ENCODE data around the gene APOBEC3A. TPM values are rescaled to one million over a fixed set of nuclear protein-coding genes. Genes with fewer than 3 reads are reported as not detected.

APOBEC3A gene
- total RNA-seq, 1 experiment from 2014 or later = not detected

DNA sequence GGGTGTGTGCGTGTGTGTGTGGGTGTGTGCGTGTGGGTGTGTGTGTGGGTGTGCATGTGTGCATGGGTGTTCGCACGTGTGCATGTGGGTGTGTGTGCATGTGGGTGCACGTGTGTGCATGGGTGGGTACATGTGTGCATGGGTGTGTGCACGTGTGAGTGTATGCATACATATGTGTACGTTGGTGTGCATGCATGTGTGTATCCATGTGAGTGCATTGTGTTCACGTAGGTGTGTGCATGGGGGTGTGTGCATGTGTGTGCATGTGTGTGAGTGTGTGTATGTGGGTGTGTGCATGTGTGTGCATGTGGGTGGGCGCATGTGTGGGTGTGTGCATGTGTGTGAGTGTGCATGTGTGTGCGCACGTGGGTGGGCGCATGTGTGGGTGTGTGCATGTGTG, 19.9 kb upstream of the APOBEC3A start:
- H3K36me3 ChIP-seq (ENCODE audit: control insufficient read depth, insufficient read depth, low read length) = no peaks in the 10 kb centered on the region
- H3K4me1 Mint-ChIP-seq (ENCODE audit: low read depth, unreplicated experiment) = no peaks in the 10 kb centered on the region
- H3K9me3 Mint-ChIP-seq (ENCODE audit: unreplicated experiment) = no peaks in the 10 kb centered on the region
- TF ChIP-seq, protein P1, sequence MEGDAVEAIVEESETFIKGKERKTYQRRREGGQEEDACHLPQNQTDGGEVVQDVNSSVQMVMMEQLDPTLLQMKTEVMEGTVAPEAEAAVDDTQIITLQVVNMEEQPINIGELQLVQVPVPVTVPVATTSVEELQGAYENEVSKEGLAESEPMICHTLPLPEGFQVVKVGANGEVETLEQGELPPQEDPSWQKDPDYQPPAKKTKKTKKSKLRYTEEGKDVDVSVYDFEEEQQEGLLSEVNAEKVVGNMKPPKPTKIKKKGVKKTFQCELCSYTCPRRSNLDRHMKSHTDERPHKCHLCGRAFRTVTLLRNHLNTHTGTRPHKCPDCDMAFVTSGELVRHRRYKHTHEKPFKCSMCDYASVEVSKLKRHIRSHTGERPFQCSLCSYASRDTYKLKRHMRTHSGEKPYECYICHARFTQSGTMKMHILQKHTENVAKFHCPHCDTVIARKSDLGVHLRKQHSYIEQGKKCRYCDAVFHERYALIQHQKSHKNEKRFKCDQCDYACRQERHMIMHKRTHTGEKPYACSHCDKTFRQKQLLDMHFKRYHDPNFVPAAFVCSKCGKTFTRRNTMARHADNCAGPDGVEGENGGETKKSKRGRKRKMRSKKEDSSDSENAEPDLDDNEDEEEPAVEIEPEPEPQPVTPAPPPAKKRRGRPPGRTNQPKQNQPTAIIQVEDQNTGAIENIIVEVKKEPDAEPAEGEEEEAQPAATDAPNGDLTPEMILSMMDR (IDR thresholded peaks at IDR 0.05; ENCODE audit: insufficient read depth in 1 of 2, low read depth in 1 of 2, low read length in 1 of 2, severe bottlenecking in 1 of 2, unreplicated experiment in 1 of 2) = no peak
- no TSS peak for BruUV-seq (replicated peaks)
- H3K4me3 ChIP-seq (ENCODE audit: low read depth, low read length) = no peak overlapping the region
- no peaks in the 10 kb centered on the region for H3K27me3 Mint-ChIP-seq (ENCODE audit: insufficient read depth, unreplicated experiment)
- H3K4me3 Mint-ChIP-seq (ENCODE audit: unreplicated experiment) = no peak overlapping the region
- DNase-seq = no peak
- no peaks in the 10 kb centered on the region for H3K4me1 ChIP-seq
- POLR2A ChIA-PET = no interaction called here
- H3K36me3 Mint-ChIP-seq (ENCODE audit: insufficient read depth, unreplicated experiment) = no peaks in the 10 kb centered on the region
- no peaks in the 10 kb centered on the region for H3K9me3 ChIP-seq
- CTCF ChIA-PET = no interaction called here
- H3K27me3 ChIP-seq (replicated peaks; ENCODE audit: control insufficient read depth, insufficient read depth, low read length) = no peaks in the 10 kb centered on the region
- H3K27ac Mint-ChIP-seq (ENCODE audit: unreplicated experiment) = no peak overlapping the region
- intact Hi-C loops (cut with micrococcal nuclease; ENCODE audit: unreplicated experiment) = no loop called here

GRCh38 chr22:38938221-38938620, 19.2 kb upstream of the APOBEC3A start:
- ChIA-PET POLR2A (no interaction called here), CTCF (no interaction called here)
- H3K4me3 ChIP-seq (ENCODE audit: low read depth, low read length) = no peak overlapping the region
- no peaks in the 10 kb centered on the region for H3K36me3 ChIP-seq (ENCODE audit: control insufficient read depth, insufficient read depth, low read length)
- Mint-ChIP-seq H3K4me1 (ENCODE audit: low read depth, unreplicated experiment) (no peaks in the 10 kb centered on the region), H3K4me3 (ENCODE audit: unreplicated experiment) (no peak overlapping the region), H3K27me3 (ENCODE audit: insufficient read depth, unreplicated experiment) (no peaks in the 10 kb centered on the region), H3K36me3 (ENCODE audit: insufficient read depth, unreplicated experiment) (no peaks in the 10 kb centered on the region), H3K9me3 (ENCODE audit: unreplicated experiment) (no peaks in the 10 kb centered on the region), H3K27ac (ENCODE audit: unreplicated experiment) (no peak overlapping the region)
- H3K4me1 ChIP-seq = no peaks in the 10 kb centered on the region
- intact Hi-C loops (cut with micrococcal nuclease; ENCODE audit: unreplicated experiment) = no loop called here
- BruUV-seq (replicated peaks) = no TSS peak
- TF ChIP-seq, protein P1 (IDR thresholded peaks at IDR 0.05; ENCODE audit: insufficient read depth in 1 of 2, low read depth in 1 of 2, low read length in 1 of 2, severe bottlenecking in 1 of 2, unreplicated experiment in 1 of 2) = no peak
- no peak for DNase-seq
- no peaks in the 10 kb centered on the region for H3K9me3 ChIP-seq
- H3K27me3 ChIP-seq (replicated peaks; ENCODE audit: control insufficient read depth, insufficient read depth, low read length) = no peaks in the 10 kb centered on the region

- H3K36me3 Mint-ChIP-seq (ENCODE audit: insufficient read depth, unreplicated experiment) = no peaks in the 10 kb centered on the region
- Histone ChIP-seq H3K27me3 (replicated peaks; ENCODE audit: control insufficient read depth, insufficient read depth, low read length) (no peaks in the 10 kb centered on the region), H3K4me1 (no peaks in the 10 kb centered on the region), H3K36me3 (ENCODE audit: control insufficient read depth, insufficient read depth, low read length) (no peaks in the 10 kb centered on the region), H3K9me3 (no peaks in the 10 kb centered on the region), H3K4me3 (ENCODE audit: low read depth, low read length) (no peak overlapping the region)
- CTCF ChIA-PET = interaction anchor here (0.7 kb wide), 1 partner anchor 12 kb away, joined by 3 read pairs; no protein-coding TSS in a partner anchor
- no TSS peak for BruUV-seq (replicated peaks)
- POLR2A ChIA-PET = no interaction called here
- intact Hi-C loops (cut with micrococcal nuclease; ENCODE audit: unreplicated experiment) = no loop called here
- H3K27me3 Mint-ChIP-seq (ENCODE audit: insufficient read depth, unreplicated experiment) = no peaks in the 10 kb centered on the region
- no peak overlapping the region for H3K27ac Mint-ChIP-seq (ENCODE audit: unreplicated experiment)
- H3K4me1 Mint-ChIP-seq (ENCODE audit: low read depth, unreplicated experiment) = no peaks in the 10 kb centered on the region
- H3K4me3 Mint-ChIP-seq (ENCODE audit: unreplicated experiment) = no peak overlapping the region
- no peaks in the 10 kb centered on the region for H3K9me3 Mint-ChIP-seq (ENCODE audit: unreplicated experiment)
- TF ChIP-seq, protein P1 (IDR thresholded peaks at IDR 0.05; ENCODE audit: insufficient read depth in 1 of 2, low read depth in 1 of 2, low read length in 1 of 2, severe bottlenecking in 1 of 2, unreplicated experiment in 1 of 2) = no peak
- no peak for DNase-seq
Measured at GRCh38 chr22:38938925-38939324, 18.5 kb upstream of the APOBEC3A start.

All from Caco-2 (cell line).